Activated B cell treated with CpG ODN at 0.5 μM for 24 hours (primary cell): ENCODE results near the gene NEK7. TPM values are rescaled to one million over a fixed set of nuclear protein-coding genes. Genes with fewer than 3 reads are reported as not detected.

ENCODE experiments used
- ATAC-seq: fragments of 200-7000 bp; cut with Tn5 transposase; one replicate; pipeline ENCODE4 v1.10.0; 2021; ENCODE audit warnings: low read depth, mild to moderate bottlenecking, moderate library complexity
- CTCF ChIA-PET: fragments of 350-600 bp; sonication (Branson Sonifier 250); formaldehyde crosslinking; loops from one replicate; lab custom pipeline; 2021; ENCODE audit warnings: antibody characterized with exemption; lab: Charles Lee
- POLR2A ChIA-PET: fragments of 350-600 bp; sonication (Branson Sonifier 250); formaldehyde crosslinking; loops from one replicate; lab custom pipeline; 2021; ENCODE audit warnings: antibody characterized with exemption; lab: Charles Lee
- DNase-seq: peaks from one replicate; pipeline ENCODE4 v3.0.0; 2022
- H3K27ac Mint-ChIP-seq: one replicate; pipeline ENCODE4 v1.8.0; 2020; ENCODE audit warnings: mixed read lengths
- H3K27me3 Mint-ChIP-seq: one replicate; pipeline ENCODE4 v1.8.0; 2021; ENCODE audit warnings: mixed read lengths
- H3K36me3 Mint-ChIP-seq: one replicate; pipeline ENCODE4 v1.8.0; 2021; ENCODE audit warnings: low read depth, mixed read lengths
- H3K4me1 Mint-ChIP-seq: one replicate; pipeline ENCODE4 v1.8.0; 2021; ENCODE audit warnings: mixed read lengths
- H3K4me3 Mint-ChIP-seq: one replicate; pipeline ENCODE4 v1.8.0; 2020; ENCODE audit warnings: mild to moderate bottlenecking, mixed read lengths
- H3K9me3 Mint-ChIP-seq: one replicate; pipeline ENCODE4 v1.8.0; 2020; ENCODE audit warnings: mixed read lengths
- CTCF ChIP-seq: fragments of 200-600 bp; IDR thresholded peaks from one replicate; pipeline ENCODE4 v1.8.0; 2022; ENCODE audit warnings: antibody characterized with exemption, mild to moderate bottlenecking
- intact Hi-C: fragments of 100-400 bp; cut with micrococcal nuclease; formaldehyde crosslinking; loops from one replicate; pipeline ENCODE4 v1.15.1; 2024
- total RNA-seq: library from RNA; stranded (reverse); gene quantifications from 2 replicates; pipeline ENCODE4 v1.2.3, GENCODE V29; 2022

The NEK7 gene
- total RNA-seq, 1 donor from 2014 or later, result 33.5 TPM

GRCh38 chr1:198291924-198292323, 135.1 kb downstream of the NEK7 start:
- H3K4me1 Mint-ChIP-seq, result no peaks in the 10 kb centered on the region
- no peak for ATAC-seq
- DNase-seq, result no peak
- POLR2A ChIA-PET, result no interaction called here
- no peaks in the 10 kb centered on the region for H3K27me3 Mint-ChIP-seq
- no peak overlapping the region for H3K27ac Mint-ChIP-seq
- intact Hi-C loops, result no loop called here
- TF ChIP-seq CTCF, result no peak
- CTCF ChIA-PET, result no interaction called here
- H3K9me3 Mint-ChIP-seq, result no peaks in the 10 kb centered on the region
- H3K4me3 Mint-ChIP-seq, result no peak overlapping the region
- peaks cover 51% of the 10 kb centered on the region for H3K36me3 Mint-ChIP-seq

- Mint-ChIP-seq H3K4me1 (no peaks in the 10 kb centered on the region), H3K9me3 (no peaks in the 10 kb centered on the region), H3K27me3 (no peaks in the 10 kb centered on the region), H3K27ac (no peak overlapping the region), H3K36me3 (peaks cover 54% of the 10 kb centered on the region), H3K4me3 (no peak overlapping the region)
- POLR2A ChIA-PET, result no interaction called here
- DNase-seq (no peak), ATAC-seq (no peak)
- intact Hi-C loops, result no loop called here
- CTCF ChIA-PET, result no interaction called here
- TF ChIP-seq CTCF, result no peak
Observed at GRCh38 chr1:198295225-198295624, 138.4 kb downstream of the NEK7 start.

GRCh38 chr1:198295971-198296370, 139.2 kb downstream of the NEK7 start:
- H3K27me3 Mint-ChIP-seq, result no peaks in the 10 kb centered on the region
- CTCF ChIA-PET, result no interaction called here
- no peaks in the 10 kb centered on the region for H3K4me1 Mint-ChIP-seq
- ATAC-seq (no peak), DNase-seq (no peak)
- H3K9me3 Mint-ChIP-seq, result no peaks in the 10 kb centered on the region
- H3K4me3 Mint-ChIP-seq, result no peak overlapping the region
- intact Hi-C loops, result no loop called here
- POLR2A ChIA-PET, result no interaction called here
- peaks cover 56% of the 10 kb centered on the region for H3K36me3 Mint-ChIP-seq
- no peak overlapping the region for H3K27ac Mint-ChIP-seq
- no peak for TF ChIP-seq CTCF

- Mint-ChIP-seq H3K9me3 (no peaks in the 10 kb centered on the region), H3K4me3 (no peak overlapping the region), H3K27ac (no peak overlapping the region), H3K4me1 (no peaks in the 10 kb centered on the region), H3K36me3 (peaks cover 61% of the 10 kb centered on the region), H3K27me3 (no peaks in the 10 kb centered on the region)
- DNase-seq (no peak), ATAC-seq (no peak)
- no peak for TF ChIP-seq CTCF
- POLR2A ChIA-PET, result no interaction called here
- CTCF ChIA-PET, result no interaction called here
- intact Hi-C loops, result no loop called here
Observed at GRCh38 chr1:198297281-198297680, 140.5 kb downstream of the NEK7 start.

GRCh38 chr1:198298640-198299039, 141.8 kb downstream of the NEK7 start:
- TF ChIP-seq CTCF, result no peak
- H3K9me3 Mint-ChIP-seq, result no peaks in the 10 kb centered on the region
- intact Hi-C loops, result no loop called here
- ATAC-seq (no peak), DNase-seq (no peak)
- no peaks in the 10 kb centered on the region for H3K4me1 Mint-ChIP-seq
- H3K36me3 Mint-ChIP-seq, result peaks cover 63% of the 10 kb centered on the region
- no peak overlapping the region for H3K4me3 Mint-ChIP-seq
- H3K27ac Mint-ChIP-seq, result no peak overlapping the region
- ChIA-PET CTCF (no interaction called here), POLR2A (interaction anchor here (0.6 kb wide), 1 partner anchor 43 kb away, joined by 3 read pairs; no protein-coding TSS in a partner anchor)
- no peaks in the 10 kb centered on the region for H3K27me3 Mint-ChIP-seq
